HG02642 (cell line): Measurements from ENCODE around the gene LTBP4.
"Not testable (repeated sequence)": the region's sequence is repeated elsewhere in the genome, so short reads cannot be mapped to it uniquely, and the experiment has no call there.

Experiments used
- ATAC-seq: cut with Tn5 transposase; IDR thresholded peaks from one replicate; pipeline ENCODE4 v1.9.1; 2021; ENCODE audit warnings: mild to moderate bottlenecking; ENCODE audit not compliant: unreplicated experiment, poor library complexity

The LTBP4 gene

GRCh38 chr19:40601134-40601974 lies at the start of gene LTBP4:
Gene LTBP4 (plus strand): TSS chr19:40601369. CDS start chr19:40601388, 19 bp downstream.
- ATAC-seq: no peak

- ATAC-seq: no peak
Measured at GRCh38 chr19:40552848-40553247, 48.3 kb upstream of the LTBP4 start.

GRCh38 chr19:40553885-40554857 lies 47.0 kb upstream of the LTBP4 start:
- no peak for ATAC-seq

GRCh38 chr19:40555978-40556689 lies 45.0 kb upstream of the LTBP4 start:
- no peak for ATAC-seq

- no peak for ATAC-seq
Measured at GRCh38 chr19:40556953-40557530, 44.1 kb upstream of the LTBP4 start.

- no peak for ATAC-seq
Measured at GRCh38 chr19:40559394-40559793, 41.8 kb upstream of the LTBP4 start.

GRCh38 chr19:40560092-40560507 lies 41.1 kb upstream of the LTBP4 start:
- ATAC-seq: no peak

- ATAC-seq: no peak
Measured at GRCh38 chr19:40561947-40562346, 39.2 kb upstream of the LTBP4 start.

- ATAC-seq: not testable (repeated sequence)
Measured at GRCh38 chr19:40564535-40564934, 36.6 kb upstream of the LTBP4 start.

- no peak for ATAC-seq
Measured at GRCh38 chr19:40565355-40565754, 35.8 kb upstream of the LTBP4 start.

- ATAC-seq: no peak
Measured at GRCh38 chr19:40565910-40566495, 35.2 kb upstream of the LTBP4 start.

- no peak for ATAC-seq
Measured at GRCh38 chr19:40567040-40567749, 34.0 kb upstream of the LTBP4 start.

GRCh38 chr19:40567750-40568494 lies 33.2 kb upstream of the LTBP4 start:
- ATAC-seq: no peak

GRCh38 chr19:40570313-40571004 lies 30.7 kb upstream of the LTBP4 start:
- peak; percentile 86 for ATAC-seq

- ATAC-seq: no peak
Measured at GRCh38 chr19:40571005-40571318, 30.2 kb upstream of the LTBP4 start.

- ATAC-seq: no peak
Measured at GRCh38 chr19:40571831-40572495, 29.2 kb upstream of the LTBP4 start.

GRCh38 chr19:40575326-40575725 lies 25.8 kb upstream of the LTBP4 start:
- no peak for ATAC-seq
